Upper lobe of left lung (tissue), 4 donors: ENCODE data around the gene ZBED5.

Experiments
- POLR2A ChIP-seq, 4 donors: fragments of 450-650 bp; IDR thresholded peaks; one replicate each; pipeline ENCODE4 v1.5.1; 2016 to 2017; ENCODE audit warnings: antibody characterized with exemption in 4 of 4, mild to moderate bottlenecking in 2 of 4
- POLR2AphosphoS5 ChIP-seq, 2 donors: sonication (generic); formaldehyde crosslinking; IDR thresholded peaks; one replicate each; pipeline ENCODE4 v1.5.1; 2017; ENCODE audit warnings: antibody characterized with exemption in 2 of 2
- TF ChIP-seq, protein P1 (sequence below), 6 experiments: fragments of 450-650 bp in 4 of 6; fragments of 200-600 bp in 2 of 6; sonication (generic) in 2 of 6; IDR thresholded peaks; one replicate each; pipeline ENCODE4 v1.5.1; 2016 to 2019; ENCODE audit warnings: antibody characterized with exemption in 6 of 6

DNA sequence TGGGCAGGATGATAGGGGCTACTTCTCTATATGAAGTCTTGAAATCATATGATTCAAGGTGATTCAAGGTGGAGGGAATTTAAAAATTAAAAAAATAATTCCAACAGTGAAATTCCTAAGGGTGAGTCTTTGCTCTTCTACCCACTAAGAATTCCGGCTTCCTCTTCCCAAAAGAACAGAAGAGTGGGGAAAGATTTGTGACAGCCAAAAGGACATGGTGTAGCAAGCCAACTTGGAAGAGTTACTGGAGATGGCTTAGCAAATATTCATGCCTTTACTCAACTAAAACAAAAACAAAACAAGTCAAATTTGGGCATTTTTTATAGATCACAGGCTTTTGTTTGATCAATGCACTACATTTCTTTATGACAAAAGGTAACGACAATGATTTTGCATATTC lies 12.3 kb downstream of the ZBED5 start:
- TF ChIP-seq, protein P1, sequence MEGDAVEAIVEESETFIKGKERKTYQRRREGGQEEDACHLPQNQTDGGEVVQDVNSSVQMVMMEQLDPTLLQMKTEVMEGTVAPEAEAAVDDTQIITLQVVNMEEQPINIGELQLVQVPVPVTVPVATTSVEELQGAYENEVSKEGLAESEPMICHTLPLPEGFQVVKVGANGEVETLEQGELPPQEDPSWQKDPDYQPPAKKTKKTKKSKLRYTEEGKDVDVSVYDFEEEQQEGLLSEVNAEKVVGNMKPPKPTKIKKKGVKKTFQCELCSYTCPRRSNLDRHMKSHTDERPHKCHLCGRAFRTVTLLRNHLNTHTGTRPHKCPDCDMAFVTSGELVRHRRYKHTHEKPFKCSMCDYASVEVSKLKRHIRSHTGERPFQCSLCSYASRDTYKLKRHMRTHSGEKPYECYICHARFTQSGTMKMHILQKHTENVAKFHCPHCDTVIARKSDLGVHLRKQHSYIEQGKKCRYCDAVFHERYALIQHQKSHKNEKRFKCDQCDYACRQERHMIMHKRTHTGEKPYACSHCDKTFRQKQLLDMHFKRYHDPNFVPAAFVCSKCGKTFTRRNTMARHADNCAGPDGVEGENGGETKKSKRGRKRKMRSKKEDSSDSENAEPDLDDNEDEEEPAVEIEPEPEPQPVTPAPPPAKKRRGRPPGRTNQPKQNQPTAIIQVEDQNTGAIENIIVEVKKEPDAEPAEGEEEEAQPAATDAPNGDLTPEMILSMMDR (IDR thresholded peaks at IDR 0.05) = no peak
- TF ChIP-seq POLR2A (IDR thresholded peaks at IDR 0.05) = no peak
- TF ChIP-seq POLR2AphosphoS5 (IDR thresholded peaks at IDR 0.05) = no peak
